HG02642 (cell line): Measurements from ENCODE around the gene ANKEF1.
"Not testable (repeated sequence)": the region's sequence is repeated elsewhere in the genome, so short reads cannot be mapped to it uniquely, and the experiment has no call there.

ENCODE experiments used
- ATAC-seq: cut with Tn5 transposase; IDR thresholded peaks from one replicate; pipeline ENCODE4 v1.9.1; 2021; ENCODE audit warnings: mild to moderate bottlenecking; ENCODE audit not compliant: unreplicated experiment, poor library complexity

Gene ANKEF1

GRCh38 chr20:10031451-10032215 is 3.2 kb upstream of the ANKEF1 start:
- ATAC-seq, result not testable (repeated sequence)

- not testable (repeated sequence) for ATAC-seq
Measured at GRCh38 chr20:10032269-10032668, 2.5 kb upstream of the ANKEF1 start.

- ATAC-seq, result no peak
Measured at GRCh38 chr20:10033905-10034650, 709 bp upstream of the ANKEF1 start.

- not testable (repeated sequence) for ATAC-seq
Measured at GRCh38 chr20:10036321-10036720, 1.5 kb downstream of the ANKEF1 start.

GRCh38 chr20:10040070-10040975 is 5.5 kb downstream of the ANKEF1 start:
- ATAC-seq, result no peak

GRCh38 chr20:10042086-10042485 is 7.3 kb downstream of the ANKEF1 start:
- ATAC-seq, result no peak

- no peak for ATAC-seq
Measured at GRCh38 chr20:10047427-10047826, 12.6 kb downstream of the ANKEF1 start.

- ATAC-seq, result no peak
Measured at GRCh38 chr20:10051185-10051584, 16.4 kb downstream of the ANKEF1 start.

- ATAC-seq, result no peak
Measured at GRCh38 chr20:10059006-10059405, 24.2 kb downstream of the ANKEF1 start.

- no peak for ATAC-seq
Measured at GRCh38 chr20:10060226-10060625, 25.4 kb downstream of the ANKEF1 start.

- ATAC-seq, result no peak
Measured at GRCh38 chr20:10061641-10062040, 26.9 kb downstream of the ANKEF1 start.

- ATAC-seq, result no peak
Measured at GRCh38 chr20:10063482-10063881, 28.7 kb downstream of the ANKEF1 start.

GRCh38 chr20:10064611-10065010 is 29.8 kb downstream of the ANKEF1 start:
- ATAC-seq, result no peak

GRCh38 chr20:10065154-10065833 is 30.5 kb downstream of the ANKEF1 start:
- no peak for ATAC-seq

- no peak for ATAC-seq
Measured at GRCh38 chr20:10067321-10067720, 32.5 kb downstream of the ANKEF1 start.

GRCh38 chr20:10074513-10074912 is 39.7 kb downstream of the ANKEF1 start:
- no peak for ATAC-seq

- no peak for ATAC-seq
Measured at GRCh38 chr20:10075606-10076005, 40.8 kb downstream of the ANKEF1 start.

GRCh38 chr20:10076126-10077080 is 41.6 kb downstream of the ANKEF1 start:
- no peak for ATAC-seq

- no peak for ATAC-seq
Measured at GRCh38 chr20:10077081-10077471, 42.3 kb downstream of the ANKEF1 start.
